Keratinocyte (primary cell): ENCODE measurements around the gene FNDC11. TPM values are rescaled to one million over a fixed set of nuclear protein-coding genes. Genes with fewer than 3 reads are reported as not detected.

Experiments used
- DNase-seq: peaks from one replicate; pipeline ENCODE4 v3.0.0-alpha.2; 2011; ENCODE audit warnings: low read depth, missing footprints, low spot score
- FAIRE-seq: peaks from 2 replicates; lab custom pipeline; 2011; peaks lifted over from hg19 to GRCh38; lab: Jason Lieb, UNC
- H2AFZ ChIP-seq: 2 replicates; pipeline ENCODE4 v1.6.0; 2012; ENCODE audit warnings: low read length, control low read depth, inconsistent platforms; ENCODE audit not compliant: control insufficient read depth
- H3K27ac ChIP-seq: 2 replicates; pipeline ENCODE4 v1.5.1; 2011; ENCODE audit warnings: low read length; ENCODE audit not compliant: control insufficient read depth, insufficient read depth
- H3K27me3 ChIP-seq: 3 replicates; pipeline ENCODE4 v1.6.0; 2011; ENCODE audit warnings: low read length; ENCODE audit not compliant: control insufficient read depth, insufficient read depth; ENCODE audit errors: extremely low read depth
- H3K36me3 ChIP-seq, 2 experiments: 2 replicates in 1 of 2; 3 replicates in 1 of 2; pipeline ENCODE4 v1.5.1; 2011; ENCODE audit warnings: low read length in 2 of 2, mild to moderate bottlenecking in 1 of 2; ENCODE audit not compliant: control insufficient read depth in 2 of 2, insufficient read depth in 2 of 2; ENCODE audit errors: extremely low read depth in 1 of 2
- H3K4me1 ChIP-seq: 3 replicates; pipeline ENCODE4 v1.5.1; 2011; ENCODE audit warnings: low read length; ENCODE audit not compliant: control insufficient read depth, insufficient read depth; ENCODE audit errors: extremely low read depth
- H3K4me2 ChIP-seq: 3 replicates; pipeline ENCODE4 v1.6.0; 2011; ENCODE audit warnings: low read depth, low read length; ENCODE audit not compliant: control insufficient read depth, insufficient read depth; ENCODE audit errors: extremely low read depth
- H3K4me3 ChIP-seq, 3 experiments: fragments of 200-600 bp in 1 of 3; sonication (generic) in 1 of 3; 2 replicates in 2 of 3; 3 replicates in 1 of 3; pipeline ENCODE4 v1.5.1; 2011 to 2016; ENCODE audit warnings: low read length in 3 of 3, mild to moderate bottlenecking in 3 of 3, control low read depth in 2 of 3, inconsistent platforms in 1 of 3, low read depth in 1 of 3, mixed read lengths in 1 of 3, mixed run types in 1 of 3, moderate library complexity in 1 of 3; ENCODE audit not compliant: control insufficient read depth in 2 of 3, insufficient read depth in 2 of 3; ENCODE audit errors: extremely low read depth in 1 of 3
- H3K79me2 ChIP-seq: 2 replicates; pipeline ENCODE4 v1.6.0; 2012; ENCODE audit warnings: low read length; ENCODE audit not compliant: control insufficient read depth, insufficient read depth
- H3K9ac ChIP-seq: 3 replicates; pipeline ENCODE4 v1.6.0; 2011; ENCODE audit warnings: low read length; ENCODE audit not compliant: control insufficient read depth, insufficient read depth; ENCODE audit errors: extremely low read depth
- H3K9me1 ChIP-seq: 3 replicates; pipeline ENCODE4 v1.6.0; 2011; ENCODE audit warnings: low read length; ENCODE audit not compliant: control insufficient read depth, insufficient read depth; ENCODE audit errors: extremely low read depth
- H3K9me3 ChIP-seq: 2 replicates; pipeline ENCODE4 v1.5.1; 2012; ENCODE audit warnings: low read depth, low read length; ENCODE audit not compliant: control insufficient read depth
- H4K20me1 ChIP-seq: 3 replicates; pipeline ENCODE4 v1.6.0; 2011; ENCODE audit warnings: low read length; ENCODE audit not compliant: control insufficient read depth, insufficient read depth; ENCODE audit errors: extremely low read depth
- CTCF ChIP-seq, 3 experiments: IDR thresholded peaks in 1 of 3; conservative IDR thresholded peaks in 1 of 3; optimal IDR thresholded peaks in 1 of 3; 2 replicates in 2 of 3; 3 replicates in 1 of 3; pipeline versions ENCODE3 to v1.5.1; 2011; ENCODE audit warnings: low read length in 3 of 3, mild to moderate bottlenecking in 3 of 3, moderate library complexity in 2 of 3, control low read depth in 1 of 3, inconsistent platforms in 1 of 3; ENCODE audit not compliant: insufficient read depth in 2 of 3; ENCODE audit errors: extremely low read depth in 1 of 3
- EZH2 ChIP-seq: IDR thresholded peaks from one replicate; pipeline ENCODE4 v1.6.1; 2012; ENCODE audit warnings: inconsistent platforms, mild to moderate bottlenecking, low read length, moderate library complexity
- dilution Hi-C: fragments of 300-500 bp; cut with MboI; formaldehyde crosslinking; loops from one replicate; pipeline ENCODE4 v1.7.0; 2020; ENCODE audit warnings: low sequenced_read_pairs; ENCODE audit not compliant: extremely low pct_ligation_motif_present
- polyA plus RNA-seq, 5 experiments: library from polyadenylated mRNA; depleted of rRNA in 3 of 5; stranded (reverse) in 3 of 5; stranded (forward) in 1 of 5; unstranded in 1 of 5; fragments of >200 nt; gene quantifications; 1 replicate in 1 of 5; 2 replicates in 3 of 5; 3 replicates in 1 of 5; pipeline versions ENCODE4 v1.2.1 to v1.2.3, GENCODE V29; 2011 to 2012; ENCODE audit warnings: missing spikeins in 2 of 5, low read depth in 1 of 5, low replicate concordance in 1 of 5

Gene FNDC11
- polyA plus RNA-seq, 1 donor (not counting 4 experiments of a cell fraction or from before 2014, with no cell fraction given) = 0.55 TPM

GRCh38 chr20:63517376-63518309 lies 36.3 kb upstream of the FNDC11 start:
- no peak overlapping the region for H3K4me3 ChIP-seq
- H3K27ac ChIP-seq = no peak overlapping the region
- H3K36me3 ChIP-seq = peaks cover 5 to 11% of the 10 kb centered on the region in 2 experiments
- DNase-seq (no peak), FAIRE-seq (no peak)
- H3K4me1 ChIP-seq = peaks cover 10% of the 10 kb centered on the region
- dilution Hi-C loops = no loop called here
- H4K20me1 ChIP-seq = peaks cover 9% of the 10 kb centered on the region
- H3K9me3 ChIP-seq = no peaks in the 10 kb centered on the region
- no peaks in the 10 kb centered on the region for H3K9me1 ChIP-seq
- H3K9ac ChIP-seq = no peak overlapping the region
- H3K4me2 ChIP-seq = no peak overlapping the region
- TF ChIP-seq CTCF (optimal IDR thresholded peaks at IDR 0.05 in 1 of 3, IDR thresholded peaks at IDR 0.05 in 1 of 3, conservative IDR thresholded peaks at IDR 0.05 in 1 of 3; ENCODE audit: extremely low read depth in 1 of 3, insufficient read depth in 2 of 3, low read length in 3 of 3) = no peak
- TF ChIP-seq EZH2 = no peak
- H2AFZ ChIP-seq = no peak overlapping the region
- no peaks in the 10 kb centered on the region for H3K27me3 ChIP-seq
- peaks cover 16% of the 10 kb centered on the region for H3K79me2 ChIP-seq

- FAIRE-seq = no peak
- dilution Hi-C loops = no loop called here
- H3K4me1 ChIP-seq = peaks cover 10% of the 10 kb centered on the region
Observed at GRCh38 chr20:63518351-63518861, 35.6 kb upstream of the FNDC11 start.

More at GRCh38 chr20:63518351-63518861, 35.6 kb upstream of the FNDC11 start:
- no peak for TF ChIP-seq EZH2
- H3K36me3 ChIP-seq = peaks cover 11 to 16% of the 10 kb centered on the region in 2 experiments
- no peak overlapping the region for H3K4me3 ChIP-seq
- H3K9me3 ChIP-seq = peaks cover 5% of the 10 kb centered on the region
- no peak overlapping the region for H3K4me2 ChIP-seq
- no peak overlapping the region for H3K27ac ChIP-seq
- no peak overlapping the region for H2AFZ ChIP-seq
- H3K27me3 ChIP-seq = no peaks in the 10 kb centered on the region
- H3K9ac ChIP-seq = no peak overlapping the region
- peaks cover 20% of the 10 kb centered on the region for H3K79me2 ChIP-seq
- no peaks in the 10 kb centered on the region for H3K9me1 ChIP-seq
- no peak for DNase-seq
- H4K20me1 ChIP-seq = peaks cover 14% of the 10 kb centered on the region
